Mesothelial cell of epicardium (in vitro differentiated cells): Measurements from ENCODE around the gene NOC4L. TPM values are rescaled to one million over a fixed set of nuclear protein-coding genes. Genes with fewer than 3 reads are reported as not detected.
"Not testable (repeated sequence)": the region's sequence is repeated elsewhere in the genome, so short reads cannot be mapped to it uniquely, and the experiment has no call there.

Source experiments
- DNase-seq, 2 experiments: peaks; one replicate each; pipeline ENCODE4 v3.0.0; 2021; ENCODE audit warnings: low spot score in 2 of 2; ENCODE audit not compliant: unreplicated experiment in 2 of 2
- H3K27ac Mint-ChIP-seq: 2 replicates; pipeline ENCODE4 v1.8.0; 2021; ENCODE audit warnings: mixed read lengths
- H3K27me3 Mint-ChIP-seq: 2 replicates; pipeline ENCODE4 v1.8.0; 2021; ENCODE audit warnings: low read depth, mixed read lengths
- H3K36me3 Mint-ChIP-seq: 2 replicates; pipeline ENCODE4 v1.8.0; 2021; ENCODE audit warnings: mixed read lengths
- H3K4me1 Mint-ChIP-seq: 2 replicates; pipeline ENCODE4 v1.8.0; 2021; ENCODE audit warnings: mixed read lengths
- H3K4me3 Mint-ChIP-seq: 2 replicates; pipeline ENCODE4 v1.8.0; 2021; ENCODE audit warnings: mild to moderate bottlenecking, moderate library complexity, mixed read lengths
- H3K9me3 Mint-ChIP-seq: 2 replicates; pipeline ENCODE4 v1.8.0; 2021; ENCODE audit warnings: mixed read lengths
- total RNA-seq: library from RNA; stranded (reverse); gene quantifications from 3 replicates; pipeline ENCODE4 v1.2.1, GENCODE V29; 2021
- TF ChIP-seq, protein P1 (sequence below): fragments of 200-600 bp; sonication (generic); IDR thresholded peaks from one replicate; pipeline ENCODE4 v1.5.0; 2021; ENCODE audit warnings: antibody characterized with exemption; ENCODE audit not compliant: unreplicated experiment

Gene NOC4L
- total RNA-seq, 1 donor from 2014 or later: 25.1 TPM

DNA sequence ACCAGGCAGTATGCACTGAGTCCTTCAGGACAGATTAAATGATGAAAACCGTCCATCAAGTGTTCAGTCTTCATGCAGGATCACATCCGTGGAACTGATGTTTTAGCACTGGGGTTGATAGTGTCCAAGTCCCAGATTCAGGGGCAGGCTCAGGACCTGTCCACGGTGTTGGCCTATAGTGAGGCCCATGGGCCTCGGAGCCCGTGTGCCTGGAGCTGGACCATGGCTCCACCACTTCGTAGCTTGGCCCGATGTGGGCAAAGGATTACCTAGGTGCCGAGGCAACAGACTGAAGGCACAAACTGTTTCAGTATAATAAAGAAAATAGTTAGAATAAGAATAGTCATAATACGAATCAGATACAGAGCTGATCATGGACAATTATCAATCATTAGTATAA lies 42.0 kb upstream of the NOC4L start:
- Mint-ChIP-seq H3K9me3 (no peaks in the 10 kb centered on the region), H3K36me3 (peaks cover 19% of the 10 kb centered on the region)
- no peak for DNase-seq

DNA sequence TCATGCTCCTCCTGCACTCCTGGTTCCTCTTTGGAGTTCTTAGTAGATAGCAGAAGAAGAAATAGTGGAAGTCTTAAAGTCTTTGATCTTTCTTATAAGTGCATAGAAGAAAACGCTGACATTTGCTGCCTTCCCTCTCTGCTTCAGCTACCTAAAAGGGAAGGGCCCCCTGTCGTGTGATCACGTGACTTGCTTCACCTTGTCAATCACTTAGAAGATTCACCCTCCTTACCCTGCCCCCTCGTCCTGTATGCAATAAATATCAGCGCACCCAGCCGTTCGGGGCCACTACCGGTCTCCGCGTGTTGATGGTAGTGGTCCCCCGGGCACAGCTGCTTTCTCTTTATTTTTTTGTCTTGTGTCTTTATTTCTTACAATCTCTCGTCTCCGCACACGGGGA lies 41.2 kb upstream of the NOC4L start:
- H3K27ac Mint-ChIP-seq, H3K27me3 Mint-ChIP-seq, DNase-seq, H3K4me3 Mint-ChIP-seq, H3K4me1 Mint-ChIP-seq, H3K9me3 Mint-ChIP-seq: not testable (repeated sequence)
- peaks cover 19% of the 10 kb centered on the region for H3K36me3 Mint-ChIP-seq

More for the DNA sequence above, 42.0 kb upstream of the NOC4L start:
- Mint-ChIP-seq H3K27me3 (no peaks in the 10 kb centered on the region), H3K27ac (no peak overlapping the region), H3K4me1 (no peaks in the 10 kb centered on the region), H3K4me3 (no peak overlapping the region)
- TF ChIP-seq, protein P1, sequence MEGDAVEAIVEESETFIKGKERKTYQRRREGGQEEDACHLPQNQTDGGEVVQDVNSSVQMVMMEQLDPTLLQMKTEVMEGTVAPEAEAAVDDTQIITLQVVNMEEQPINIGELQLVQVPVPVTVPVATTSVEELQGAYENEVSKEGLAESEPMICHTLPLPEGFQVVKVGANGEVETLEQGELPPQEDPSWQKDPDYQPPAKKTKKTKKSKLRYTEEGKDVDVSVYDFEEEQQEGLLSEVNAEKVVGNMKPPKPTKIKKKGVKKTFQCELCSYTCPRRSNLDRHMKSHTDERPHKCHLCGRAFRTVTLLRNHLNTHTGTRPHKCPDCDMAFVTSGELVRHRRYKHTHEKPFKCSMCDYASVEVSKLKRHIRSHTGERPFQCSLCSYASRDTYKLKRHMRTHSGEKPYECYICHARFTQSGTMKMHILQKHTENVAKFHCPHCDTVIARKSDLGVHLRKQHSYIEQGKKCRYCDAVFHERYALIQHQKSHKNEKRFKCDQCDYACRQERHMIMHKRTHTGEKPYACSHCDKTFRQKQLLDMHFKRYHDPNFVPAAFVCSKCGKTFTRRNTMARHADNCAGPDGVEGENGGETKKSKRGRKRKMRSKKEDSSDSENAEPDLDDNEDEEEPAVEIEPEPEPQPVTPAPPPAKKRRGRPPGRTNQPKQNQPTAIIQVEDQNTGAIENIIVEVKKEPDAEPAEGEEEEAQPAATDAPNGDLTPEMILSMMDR: no peak

DNA sequence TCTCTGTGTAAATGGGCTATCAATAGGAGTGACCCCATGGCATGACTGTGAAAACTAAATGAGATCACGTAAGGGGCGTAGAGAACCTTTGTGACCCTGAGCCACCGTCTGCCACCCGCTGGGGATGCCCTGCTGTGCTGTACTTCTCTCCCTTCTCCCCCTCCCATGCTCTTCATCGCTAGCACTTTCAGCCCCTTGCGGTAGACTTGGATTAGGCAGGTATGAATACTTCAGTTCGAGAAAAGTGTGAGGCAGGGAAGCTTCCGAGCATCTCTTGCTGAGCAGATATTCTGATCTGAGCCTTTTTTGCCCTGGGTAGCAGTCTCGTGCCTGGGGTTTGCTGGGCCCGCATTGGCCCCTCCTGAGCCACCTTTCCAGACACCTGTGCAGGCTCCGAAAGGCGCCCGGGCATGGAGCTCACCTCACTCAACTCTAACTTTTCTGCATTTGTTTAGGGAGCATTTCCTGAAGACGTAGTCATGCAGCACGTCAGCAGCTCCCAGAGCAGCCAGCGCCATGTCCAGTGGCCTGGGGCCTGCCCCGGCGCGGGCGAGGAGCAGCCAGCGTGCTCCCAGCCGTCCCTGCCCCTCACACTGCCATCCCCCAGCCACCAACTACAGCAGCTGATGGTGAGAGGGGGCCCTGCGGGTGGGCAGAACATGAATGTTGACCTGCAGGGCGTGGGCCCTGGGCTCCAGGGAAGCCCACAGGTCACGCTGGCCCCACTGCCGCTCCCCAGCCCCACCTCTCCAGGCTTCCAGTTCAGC lies 40.5 kb upstream of the NOC4L start:
- no peak overlapping the region for H3K4me3 Mint-ChIP-seq
- no peaks in the 10 kb centered on the region for H3K27me3 Mint-ChIP-seq
- DNase-seq: no peak
- peaks cover 15% of the 10 kb centered on the region for H3K36me3 Mint-ChIP-seq
- no peak overlapping the region for H3K27ac Mint-ChIP-seq
- TF ChIP-seq, protein P1: no peak
- no peaks in the 10 kb centered on the region for H3K4me1 Mint-ChIP-seq
- no peaks in the 10 kb centered on the region for H3K9me3 Mint-ChIP-seq

DNA sequence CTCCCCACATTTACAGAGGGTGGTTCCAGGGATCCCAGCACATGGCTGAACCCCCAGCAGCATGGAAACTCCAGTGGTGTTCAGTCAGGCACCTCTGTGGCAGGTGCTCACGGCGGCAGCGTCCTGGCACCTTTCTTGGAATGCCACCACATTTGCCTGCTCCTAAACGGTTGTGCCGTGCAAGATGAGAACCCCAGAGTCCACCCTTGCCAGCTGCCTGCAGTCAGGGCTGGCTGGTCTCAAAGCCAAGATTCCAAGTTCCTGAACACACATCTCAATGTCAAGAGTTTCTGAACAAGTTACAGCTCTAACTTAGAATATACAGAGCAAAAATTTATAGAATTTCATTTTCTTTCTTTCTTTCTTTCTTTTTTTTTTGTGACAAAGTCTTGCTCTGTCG lies 38.8 kb upstream of the NOC4L start:
- no peaks in the 10 kb centered on the region for H3K27me3 Mint-ChIP-seq
- peaks cover 8% of the 10 kb centered on the region for H3K36me3 Mint-ChIP-seq
- no peaks in the 10 kb centered on the region for H3K4me1 Mint-ChIP-seq
- H3K4me3 Mint-ChIP-seq: no peak overlapping the region
- TF ChIP-seq, protein P1: no peak
- H3K9me3 Mint-ChIP-seq: no peaks in the 10 kb centered on the region
- H3K27ac Mint-ChIP-seq: no peak overlapping the region
- DNase-seq: no peak

DNA sequence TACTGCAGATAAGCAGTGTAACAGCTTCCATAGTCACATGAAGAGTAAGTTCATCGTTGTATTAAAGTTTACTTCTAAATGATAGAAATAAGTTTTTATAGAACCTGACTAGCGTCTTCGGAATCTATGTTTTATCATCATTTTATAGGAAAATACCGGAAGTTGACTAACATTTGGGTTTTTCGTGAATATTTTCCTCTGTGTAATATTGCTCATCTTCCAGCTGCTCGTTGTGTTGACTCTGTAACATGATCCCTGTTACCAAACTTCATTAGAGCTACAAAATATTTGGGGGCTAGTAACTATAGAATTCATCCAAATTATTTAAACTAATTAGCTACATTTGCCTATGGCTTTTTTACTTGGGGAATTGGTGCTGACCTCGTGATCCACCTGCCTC lies 37.3 kb upstream of the NOC4L start:
- no peaks in the 10 kb centered on the region for H3K4me1 Mint-ChIP-seq
- H3K27me3 Mint-ChIP-seq: no peaks in the 10 kb centered on the region
- H3K9me3 Mint-ChIP-seq: no peaks in the 10 kb centered on the region
- H3K36me3 Mint-ChIP-seq: peaks cover 14% of the 10 kb centered on the region
- H3K27ac Mint-ChIP-seq: no peak overlapping the region
- TF ChIP-seq, protein P1: no peak
- no peak overlapping the region for H3K4me3 Mint-ChIP-seq
- DNase-seq: no peak

DNA sequence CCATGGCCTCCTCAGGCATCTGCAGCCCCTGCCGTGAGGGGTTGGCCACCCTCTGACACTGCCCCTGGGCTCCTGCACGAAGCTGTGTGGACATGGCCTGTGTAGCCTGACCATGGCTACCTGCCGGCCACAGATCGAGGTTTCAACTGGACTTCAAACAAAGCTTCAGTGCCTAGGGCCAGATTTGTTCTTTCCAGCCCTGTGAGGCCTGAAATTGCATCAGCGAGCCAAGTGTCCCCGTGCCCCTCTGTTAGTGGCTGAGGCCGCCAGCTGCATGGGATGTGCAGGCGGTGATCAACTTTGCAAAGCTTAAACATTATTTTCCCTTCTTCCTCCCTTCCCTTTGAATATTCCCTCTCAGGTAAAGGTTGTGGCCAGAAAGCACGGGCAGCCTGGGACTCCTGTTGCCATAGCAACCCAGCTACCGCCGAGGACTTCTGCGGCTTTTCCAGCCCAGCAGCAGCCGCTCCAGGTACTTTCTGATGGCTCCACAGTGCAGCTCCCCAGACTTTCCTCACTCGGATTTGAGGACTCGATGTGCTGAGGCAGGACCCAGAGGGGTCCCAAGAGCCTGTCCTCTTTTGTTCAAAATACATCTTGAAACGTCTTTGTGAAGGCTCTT lies 35.9 kb upstream of the NOC4L start:
- Mint-ChIP-seq H3K36me3 (peaks cover 14% of the 10 kb centered on the region), H3K9me3 (no peaks in the 10 kb centered on the region), H3K4me1 (no peaks in the 10 kb centered on the region), H3K27ac (no peak overlapping the region), H3K4me3 (no peak overlapping the region), H3K27me3 (no peaks in the 10 kb centered on the region)
- TF ChIP-seq, protein P1: no peak
- no peak for DNase-seq
